HepG2 (cell line): ENCODE results near the gene KCNJ5. TPM values are rescaled to one million over a fixed set of nuclear protein-coding genes. Genes with fewer than 3 reads are reported as not detected.

ENCODE experiments used
- ATAC-seq: fragments of 200-7000 bp; cut with Tn5 transposase; 3 replicates; pipeline ENCODE4 v1.9.1; 2020; ENCODE audit warnings: mild to moderate bottlenecking, moderate library complexity
- BruUV-seq: library from RNA; stranded (reverse); fragments of 400-500 nt; replicated peaks from 2 replicates; lab custom pipeline; 2021; lab: Mats Ljungman, UMichigan
- CTCF ChIA-PET: fragments of 300-600 bp; formaldehyde crosslinking; extraction: SDS; loops from one replicate; lab custom pipeline; 2021; ENCODE audit warnings: low total read pairs, inconsistent platforms, low intra/inter-chr PET ratio; lab: Yijun Ruan, JAX
- POLR2A ChIA-PET: fragments of 350-600 bp; sonication (Branson Sonifier 250); formaldehyde crosslinking; loops from one replicate; lab custom pipeline; 2020; ENCODE audit warnings: antibody characterized with exemption, inconsistent platforms; lab: Yijun Ruan, JAX
- DNase-seq: peaks from one replicate; pipeline ENCODE4 v3.0.0-alpha.2; 2015; ENCODE audit warnings: low spot score
- FAIRE-seq: peaks from 3 replicates; lab custom pipeline; 2011; peaks lifted over from hg19 to GRCh38; lab: Jason Lieb, UNC
- H2AFZ ChIP-seq: one replicate; pipeline ENCODE4 v1.6.1; 2011; ENCODE audit warnings: low read length, inconsistent platforms
- H3K27ac ChIP-seq: fragments of 300-600 bp; 3 replicates; pipeline ENCODE4 v1.8.0; 2011; ENCODE audit warnings: mixed run types, mild to moderate bottlenecking, mixed read lengths, low read length, inconsistent platforms; ENCODE audit not compliant: insufficient read depth; ENCODE audit errors: extremely low read length
- H3K27me3 ChIP-seq, 2 experiments: fragments of 200-600 bp in 1 of 2; 2 replicates in 1 of 2; 3 replicates in 1 of 2; pipeline versions ENCODE4 v1.6.0 to v1.8.0; 2011; ENCODE audit warnings: low read length in 2 of 2, mild to moderate bottlenecking in 2 of 2, moderate library complexity in 2 of 2, inconsistent platforms in 1 of 2; ENCODE audit not compliant: insufficient read depth in 2 of 2, control insufficient read depth in 1 of 2
- H3K36me3 ChIP-seq, 2 experiments: fragments of 200-600 bp in 1 of 2; replicated peaks in 1 of 2; 2 replicates in 1 of 2; 3 replicates in 1 of 2; pipeline versions ENCODE4 v1.5.1 to v1.8.0; 2011; ENCODE audit warnings: low read length in 2 of 2, inconsistent platforms in 1 of 2; ENCODE audit not compliant: insufficient read depth in 2 of 2, control insufficient read depth in 1 of 2
- H3K4me1 ChIP-seq: 2 replicates; pipeline ENCODE4 v1.5.1; 2012; ENCODE audit warnings: low read length, inconsistent platforms; ENCODE audit not compliant: insufficient read depth
- H3K4me2 ChIP-seq: 2 replicates; pipeline ENCODE4 v1.6.0; 2011; ENCODE audit warnings: low read depth, low read length, inconsistent platforms
- H3K4me3 ChIP-seq, 3 experiments: fragments of 200-600 bp in 1 of 3; sonication (generic), shearing (Covaris generic) in 1 of 3; replicated peaks in 1 of 3; 2 replicates each; pipeline ENCODE4 v1.5.1; 2011 to 2016; ENCODE audit warnings: low read length in 3 of 3, inconsistent platforms in 2 of 3, low read depth in 2 of 3, mild to moderate bottlenecking in 2 of 3, control low read depth in 1 of 3, mixed read lengths in 1 of 3; ENCODE audit not compliant: insufficient read depth in 1 of 3
- H3K79me2 ChIP-seq: one replicate; pipeline ENCODE4 v1.6.1; 2011; ENCODE audit warnings: low read length, inconsistent platforms; ENCODE audit not compliant: insufficient read depth
- H3K9ac ChIP-seq: 2 replicates; pipeline ENCODE4 v1.6.0; 2011; ENCODE audit warnings: mild to moderate bottlenecking, low read depth, low read length, inconsistent platforms; ENCODE audit not compliant: insufficient read depth
- H3K9me3 ChIP-seq: 2 replicates; pipeline ENCODE4 v1.5.1; 2012; ENCODE audit warnings: mild to moderate bottlenecking, low read length
- H4K20me1 ChIP-seq: 2 replicates; pipeline ENCODE4 v1.6.0; 2011; ENCODE audit warnings: inconsistent platforms, mild to moderate bottlenecking, low read length, moderate library complexity; ENCODE audit not compliant: insufficient read depth
- NCOR1 ChIP-seq: fragments of 200-600 bp; sonication (generic); IDR thresholded peaks from 2 replicates; pipeline ENCODE4 v1.7.0; 2017; ENCODE audit warnings: antibody characterized with exemption, low read length, borderline replicate concordance
- NFIC ChIP-seq: IDR thresholded peaks from 2 replicates; pipeline ENCODE4 v1.6.1; 2012; ENCODE audit warnings: mild to moderate bottlenecking, low read length, inconsistent platforms
- RAD51 ChIP-seq: fragments of 450-650 bp; IDR thresholded peaks from 2 replicates; pipeline ENCODE4 v1.6.1; 2016; ENCODE audit warnings: borderline replicate concordance
- TOPORS ChIP-seq: sonication (generic); formaldehyde crosslinking; IDR thresholded peaks from 2 replicates; pipeline ENCODE4 v1.8.0; 2023; ENCODE audit warnings: mild to moderate bottlenecking, missing genetic modification reagents
- U2AF2 ChIP-seq: fragments of 200-400 bp; formaldehyde crosslinking; IDR thresholded peaks from 2 replicates; pipeline ENCODE4 v1.6.1; 2017; ENCODE audit warnings: low read depth, mild to moderate bottlenecking, low read length
- ZFP90 ChIP-seq: sonication (generic); formaldehyde crosslinking; IDR thresholded peaks from 2 replicates; pipeline ENCODE4 v1.8.0; 2022; ENCODE audit warnings: missing genetic modification reagents, mild to moderate bottlenecking, inconsistent platforms, borderline replicate concordance
- WGBS: methylation state at CpG from one replicate; pipeline ENCODE4 v1.1.6; 2017; ENCODE audit warnings: low lambda C conversion rate; 5-methylcytosine and 5-hydroxymethylcytosine counted together
- in situ Hi-C: cut with HindIII; loops from 2 replicates; pipeline ENCODE4 v1.10.0; 2017; ENCODE audit warnings: low pct_unique_long_range_greater_than_20kb; ENCODE audit not compliant: extremely low pct_ligation_motif_present
- intact Hi-C: fragments of 100-400 bp; cut with micrococcal nuclease; formaldehyde crosslinking; loops from one replicate; pipeline ENCODE4 v1.10.0; 2022; ENCODE audit not compliant: unreplicated experiment
- polyA plus RNA-seq, 8 experiments: library from polyadenylated mRNA; depleted of rRNA in 3 of 8; stranded (reverse) in 7 of 8; unstranded in 1 of 8; fragments of >200 nt; fragmentation: Illumina TruSeq in 4 of 8; extraction: Trizol in 4 of 8; gene quantifications; 2 replicates each; pipeline versions ENCODE4 v1.2.1 to v1.2.3, GENCODE V29; 2011 to 2016; ENCODE audit warnings: low read depth in 4 of 8, missing spikeins in 1 of 8, mixed read lengths in 1 of 8; ENCODE audit not compliant: insufficient read depth in 1 of 8
- total RNA-seq, 5 experiments: library from RNA; depleted of rRNA; stranded (reverse); fragments of >200 nt; fragmentation: Illumina TruSeq; extraction: Trizol; gene quantifications; 2 replicates each; pipeline ENCODE4 v1.2.3, GENCODE V29; 2016; ENCODE audit warnings: low read depth in 1 of 5
- TF ChIP-seq, protein P1 (sequence below): sonication (generic); IDR thresholded peaks from 2 replicates; pipeline ENCODE4 v1.6.1; 2016; ENCODE audit warnings: low read depth, borderline replicate concordance

Gene KCNJ5
- total and polyA plus RNA-seq, 2 of the 13 experiments (the other 11 are each of a cell fraction or from before 2014, with no cell fraction given): not detected

GRCh38 chr11:128931066-128931465 is 39.9 kb downstream of the KCNJ5 start:
- POLR2A ChIA-PET: no interaction called here
- ATAC-seq (no peak), FAIRE-seq (no peak), DNase-seq (no peak)
- intact Hi-C loops (no loop called here), in situ Hi-C loops (no loop called here)
- no peak overlapping the region for H3K4me2 ChIP-seq
- H3K36me3 ChIP-seq: no peaks in the 10 kb centered on the region
- TF ChIP-seq NCOR1: no peak
- TF ChIP-seq ZFP90 (CRISPR knock-in tag): no peak
- no peaks in the 10 kb centered on the region for H3K4me1 ChIP-seq
- H4K20me1 ChIP-seq: no peaks in the 10 kb centered on the region
- H3K27ac ChIP-seq: no peak overlapping the region
- H3K79me2 ChIP-seq: no peaks in the 10 kb centered on the region
- no peaks in the 10 kb centered on the region for H3K9me3 ChIP-seq
- H3K27me3 ChIP-seq: peaks cover 1 to 28% of the 10 kb centered on the region in 2 experiments; a peak in 4 of 5 replicates
- no peak overlapping the region for H3K9ac ChIP-seq
- BruUV-seq: no TSS peak
- H3K4me3 ChIP-seq: no peak overlapping the region
- CTCF ChIA-PET: no interaction called here
- 47% methylated on average over 3 of the region's 3 CpGs for WGBS
- H2AFZ ChIP-seq: no peak overlapping the region

DNA sequence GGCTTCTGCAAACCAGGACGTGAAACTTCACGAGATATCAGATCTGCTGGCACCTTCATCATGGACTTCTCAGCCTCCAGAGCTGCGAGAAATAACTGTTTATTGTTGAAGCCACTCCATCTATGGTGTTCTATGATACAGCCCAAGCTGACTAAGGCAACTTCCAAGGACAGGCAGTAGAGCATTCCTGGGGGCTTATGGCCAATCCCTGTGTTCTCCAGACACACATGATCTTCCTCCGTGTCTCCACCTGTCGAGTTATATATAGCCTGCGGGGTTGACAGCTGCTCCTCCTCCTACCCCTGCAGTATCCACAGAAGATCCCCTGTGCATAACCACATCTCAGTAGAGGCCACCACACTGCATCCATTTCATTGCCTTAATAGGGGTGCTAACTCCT is 40.5 kb downstream of the KCNJ5 start:
- no peak overlapping the region for H3K4me2 ChIP-seq
- H2AFZ ChIP-seq: no peak overlapping the region
- no peak overlapping the region for H3K9ac ChIP-seq
- no peaks in the 10 kb centered on the region for H3K9me3 ChIP-seq
- no peak for FAIRE-seq
- TF ChIP-seq NFIC (no peak), TOPORS (CRISPR knock-in tag) (no peak), RAD51 (no peak), U2AF2 (no peak)
- TF ChIP-seq, protein P1, sequence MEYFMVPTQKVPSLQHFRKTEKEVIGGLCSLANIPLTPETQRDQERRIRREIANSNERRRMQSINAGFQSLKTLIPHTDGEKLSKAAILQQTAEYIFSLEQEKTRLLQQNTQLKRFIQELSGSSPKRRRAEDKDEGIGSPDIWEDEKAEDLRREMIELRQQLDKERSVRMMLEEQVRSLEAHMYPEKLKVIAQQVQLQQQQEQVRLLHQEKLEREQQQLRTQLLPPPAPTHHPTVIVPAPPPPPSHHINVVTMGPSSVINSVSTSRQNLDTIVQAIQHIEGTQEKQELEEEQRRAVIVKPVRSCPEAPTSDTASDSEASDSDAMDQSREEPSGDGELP: no peak
- 35% methylated on average over 6 of the region's 6 CpGs for WGBS
- no peak overlapping the region for H3K4me3 ChIP-seq
- ChIA-PET CTCF (no interaction called here), POLR2A (no interaction called here)
- BruUV-seq: no TSS peak
- no peak for ATAC-seq
- H3K36me3 ChIP-seq: no peaks in the 10 kb centered on the region
- H3K4me1 ChIP-seq: no peaks in the 10 kb centered on the region
- no peaks in the 10 kb centered on the region for H3K79me2 ChIP-seq
- H3K27me3 ChIP-seq: peaks cover 1 to 26% of the 10 kb centered on the region in 2 experiments; a peak in 4 of 5 replicates
- no peak overlapping the region for H3K27ac ChIP-seq
- DNase-seq: no peak
- intact Hi-C loops: no loop called here
- H4K20me1 ChIP-seq: no peaks in the 10 kb centered on the region
- in situ Hi-C loops: no loop called here
